C4-2B (cell line): ENCODE data around the gene CMKLR1.

Source experiments
- CTCF ChIP-seq: fragments of 450-650 bp; conservative IDR thresholded peaks from 2 replicates; pipeline ENCODE4 v1.5.1; 2017; ENCODE audit warnings: mild to moderate bottlenecking
- ZFX ChIP-seq: fragments of 450-650 bp; IDR thresholded peaks from 2 replicates; pipeline ENCODE4 v1.6.1; 2017

DNA sequence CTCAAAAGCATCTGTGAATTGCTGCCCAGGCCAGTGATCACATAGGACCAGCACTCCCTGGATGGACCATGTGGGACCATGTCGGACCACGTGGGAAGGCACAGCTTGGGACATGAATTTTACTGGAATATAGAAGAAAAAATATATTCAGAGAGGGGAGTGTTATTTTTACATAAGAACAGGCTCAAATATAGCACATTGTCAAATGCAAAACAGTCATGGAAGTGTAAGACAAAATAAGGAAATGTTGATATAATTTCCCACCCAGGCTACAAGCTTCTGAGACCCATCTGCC, 68.3 kb downstream of the CMKLR1 start:
- no peak for TF ChIP-seq CTCF
- no peak for TF ChIP-seq ZFX
